T-helper 1 cell treated with Interleukin-12 subunit alpha and Interleukin-12 subunit beta and Interleukin-4 antibody, amounts not matched to agents 30 μg/mL and 1 μg/mL, for 36 hours (primary cell): Measurements from ENCODE around the gene SEMA3G.

Experiments
- H3K27ac Mint-ChIP-seq: one replicate; pipeline ENCODE4 v1.8.0; 2021; ENCODE audit warnings: mild to moderate bottlenecking, mixed read lengths
- H3K27me3 Mint-ChIP-seq: one replicate; pipeline ENCODE4 v1.8.0; 2021; ENCODE audit warnings: low read depth, mixed read lengths
- H3K36me3 Mint-ChIP-seq: one replicate; pipeline ENCODE4 v1.8.0; 2021; ENCODE audit warnings: low read depth, mixed read lengths
- H3K4me1 Mint-ChIP-seq: one replicate; pipeline ENCODE4 v1.8.0; 2021; ENCODE audit warnings: low read depth, mixed read lengths
- H3K4me3 Mint-ChIP-seq: one replicate; pipeline ENCODE4 v1.8.0; 2021; ENCODE audit warnings: mild to moderate bottlenecking, moderate library complexity, mixed read lengths
- H3K9me3 Mint-ChIP-seq: one replicate; pipeline ENCODE4 v1.8.0; 2021; ENCODE audit warnings: mixed read lengths

Gene SEMA3G

DNA sequence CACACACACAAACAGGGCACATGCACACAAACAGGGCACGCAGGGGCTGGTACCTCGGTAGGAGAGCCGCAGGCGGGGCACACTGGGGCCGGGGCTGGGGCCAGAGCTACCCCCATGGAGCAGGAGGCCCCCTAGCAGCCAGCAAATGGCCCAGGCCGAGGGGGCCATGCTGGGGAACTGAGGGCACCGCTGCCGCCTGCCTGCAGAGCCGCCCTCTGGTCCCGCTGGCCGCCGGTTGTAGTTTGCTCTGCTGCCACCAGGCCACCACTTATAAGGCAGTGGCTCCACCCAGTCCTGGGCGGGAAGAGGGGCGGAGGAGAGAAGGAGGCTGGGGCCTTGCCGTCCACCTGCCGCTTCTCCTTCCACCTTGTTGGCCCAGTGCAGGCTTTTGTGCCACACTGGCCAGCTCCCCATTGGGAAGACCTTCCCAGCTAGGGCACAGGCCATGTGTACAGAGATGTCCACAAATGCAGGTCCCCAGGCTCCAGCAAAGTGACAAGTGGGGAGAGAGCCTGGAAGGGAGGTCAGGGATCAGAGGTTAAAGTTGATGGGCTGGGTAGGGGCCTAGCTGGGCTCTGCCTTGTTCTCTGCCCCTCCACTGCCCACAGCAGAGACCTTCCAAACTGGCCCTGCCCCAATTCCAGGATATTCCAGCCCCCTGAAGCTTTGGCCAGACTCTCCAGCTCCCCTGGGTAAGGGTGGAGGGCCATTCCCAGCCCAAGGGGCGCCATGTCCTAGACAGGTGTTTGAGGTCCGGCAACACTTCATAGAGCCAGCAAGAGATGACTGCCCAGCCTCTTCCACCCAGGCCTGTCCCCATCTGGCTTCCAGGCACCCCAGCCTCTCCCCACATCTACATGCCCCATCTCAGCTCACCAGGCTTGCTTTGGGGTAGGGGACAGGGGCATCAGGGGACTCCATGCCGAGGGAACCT, at the start of gene SEMA3G:
Gene SEMA3G, minus strand, starts transcription at position 244 of the 934 bp plus-strand sequence. Its CDS starts 76 bp downstream, at position 168.
- Mint-ChIP-seq H3K36me3 (no peaks in the 10 kb centered on the region), H3K4me1 (peaks cover 6% of the 10 kb centered on the region), H3K27me3 (no peaks in the 10 kb centered on the region), H3K4me3 (no peak within 1 kb of the TSS), H3K9me3 (no peaks in the 10 kb centered on the region), H3K27ac (no peak within 1 kb of the TSS)

DNA sequence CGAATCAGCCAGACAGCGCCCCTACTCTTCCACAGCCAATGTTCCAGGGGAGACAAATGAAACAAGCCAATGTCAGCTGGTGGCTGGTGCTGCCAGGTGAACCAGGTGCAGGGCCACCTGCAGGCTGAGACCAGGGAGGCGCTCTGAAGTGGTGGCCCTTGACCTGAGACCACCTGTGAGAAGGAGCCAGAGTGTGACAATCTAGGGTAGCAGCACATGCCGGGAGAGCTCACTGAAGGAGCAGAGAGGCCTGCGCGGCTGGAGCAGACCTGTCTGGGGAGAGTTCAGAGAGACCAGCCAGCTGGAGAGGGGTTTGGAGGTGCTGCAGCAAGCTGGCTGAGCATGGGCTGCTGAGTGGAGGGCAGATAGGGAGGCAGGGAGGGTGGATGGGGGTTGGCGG, 49.5 kb upstream of the SEMA3G start:
- no peak overlapping the region for H3K4me3 Mint-ChIP-seq
- H3K27me3 Mint-ChIP-seq, result no peaks in the 10 kb centered on the region
- H3K9me3 Mint-ChIP-seq, result no peaks in the 10 kb centered on the region
- H3K36me3 Mint-ChIP-seq, result peaks cover 11% of the 10 kb centered on the region
- H3K27ac Mint-ChIP-seq, result no peak overlapping the region
- peaks cover 2% of the 10 kb centered on the region for H3K4me1 Mint-ChIP-seq

DNA sequence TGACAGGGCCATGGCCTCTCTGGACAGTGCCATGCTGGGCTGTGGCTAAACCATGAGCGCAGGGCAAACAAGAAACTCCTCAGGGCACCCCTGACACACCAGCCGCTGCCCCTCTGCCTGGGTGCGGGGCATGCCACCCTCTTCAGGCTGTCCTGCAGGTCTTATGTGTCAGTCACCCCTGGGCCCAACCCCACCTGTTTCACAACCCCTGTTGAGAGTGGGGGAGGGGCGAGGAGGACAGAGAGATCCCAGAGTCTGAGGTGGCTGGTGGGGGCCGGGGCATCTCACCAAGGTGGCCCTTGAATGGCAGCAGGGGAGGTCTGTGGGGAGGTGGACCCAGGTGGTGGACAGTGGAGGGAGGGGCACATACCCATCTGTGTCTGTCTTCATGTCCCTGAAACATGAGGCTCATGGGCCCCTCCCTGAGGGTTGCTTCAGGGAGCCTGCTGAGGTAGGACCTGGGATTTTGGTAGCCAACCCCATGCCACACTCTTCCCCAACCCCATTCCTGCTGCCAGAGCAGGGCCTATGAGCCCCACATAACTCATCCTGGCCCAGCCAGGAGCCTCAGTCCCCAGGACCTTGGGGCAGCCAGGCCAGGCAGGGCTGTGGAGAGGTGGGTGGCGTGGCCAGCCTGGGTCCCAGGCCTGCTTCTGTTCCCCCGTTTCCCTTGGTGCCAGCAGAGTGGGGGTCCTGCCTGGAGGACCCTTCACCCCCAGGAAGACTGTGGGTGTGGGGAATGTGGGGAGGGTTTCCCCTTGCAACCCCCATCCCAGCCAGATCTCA, 48.5 kb upstream of the SEMA3G start:
- Mint-ChIP-seq H3K27me3 (no peaks in the 10 kb centered on the region), H3K4me1 (peaks cover 2% of the 10 kb centered on the region), H3K4me3 (no peak overlapping the region), H3K27ac (no peak overlapping the region), H3K9me3 (no peaks in the 10 kb centered on the region), H3K36me3 (peaks cover 11% of the 10 kb centered on the region)

DNA sequence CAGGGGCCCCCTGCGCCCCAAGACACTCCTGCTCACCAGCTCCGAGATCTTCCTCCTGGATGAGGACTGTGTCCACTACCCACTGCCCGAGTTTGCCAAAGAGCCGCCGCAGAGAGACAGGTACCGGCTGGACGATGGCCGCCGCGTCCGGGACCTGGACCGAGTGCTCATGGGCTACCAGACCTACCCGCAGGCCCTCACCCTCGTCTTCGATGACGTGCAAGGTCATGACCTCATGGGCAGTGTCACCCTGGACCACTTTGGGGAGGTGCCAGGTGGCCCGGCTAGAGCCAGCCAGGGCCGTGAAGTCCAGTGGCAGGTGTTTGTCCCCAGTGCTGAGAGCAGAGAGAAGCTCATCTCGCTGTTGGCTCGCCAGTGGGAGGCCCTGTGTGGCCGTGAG, 47.2 kb upstream of the SEMA3G start:
- H3K4me3 Mint-ChIP-seq, result no peak overlapping the region
- H3K36me3 Mint-ChIP-seq, result peaks cover 15% of the 10 kb centered on the region
- no peaks in the 10 kb centered on the region for H3K9me3 Mint-ChIP-seq
- H3K4me1 Mint-ChIP-seq, result no peaks in the 10 kb centered on the region
- H3K27me3 Mint-ChIP-seq, result no peaks in the 10 kb centered on the region
- no peak overlapping the region for H3K27ac Mint-ChIP-seq

DNA sequence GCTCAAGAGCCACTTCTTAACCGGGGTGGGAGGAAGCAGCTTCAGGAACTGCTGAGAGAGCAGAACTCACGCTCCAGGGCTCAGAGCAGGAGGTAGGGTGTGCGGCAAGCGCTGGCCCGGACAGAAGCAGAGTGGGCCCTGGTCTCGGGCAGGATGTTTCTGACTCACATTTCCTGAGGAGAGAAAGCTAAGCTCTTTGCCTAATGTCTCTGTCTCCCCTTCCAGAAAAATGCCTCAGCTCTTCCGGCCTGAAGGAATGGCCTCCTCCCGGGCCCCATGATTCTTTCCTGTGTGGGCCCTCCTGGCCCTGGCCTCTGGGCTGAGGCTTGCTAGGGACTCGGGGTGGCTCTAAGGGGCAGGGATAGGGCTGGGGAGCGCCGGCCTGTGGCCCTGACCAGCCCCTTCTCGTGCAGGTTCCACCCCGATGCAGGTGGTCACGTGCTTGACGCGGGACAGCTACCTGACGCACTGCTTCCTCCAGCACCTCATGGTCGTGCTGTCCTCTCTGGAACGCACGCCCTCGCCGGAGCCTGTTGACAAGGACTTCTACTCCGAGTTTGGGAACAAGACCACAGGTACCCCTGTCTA, 46.1 kb upstream of the SEMA3G start:
- H3K27me3 Mint-ChIP-seq, result no peaks in the 10 kb centered on the region
- H3K9me3 Mint-ChIP-seq, result no peaks in the 10 kb centered on the region
- peaks cover 15% of the 10 kb centered on the region for H3K36me3 Mint-ChIP-seq
- H3K4me1 Mint-ChIP-seq, result no peaks in the 10 kb centered on the region
- H3K27ac Mint-ChIP-seq, result no peak overlapping the region
- H3K4me3 Mint-ChIP-seq, result no peak overlapping the region

DNA sequence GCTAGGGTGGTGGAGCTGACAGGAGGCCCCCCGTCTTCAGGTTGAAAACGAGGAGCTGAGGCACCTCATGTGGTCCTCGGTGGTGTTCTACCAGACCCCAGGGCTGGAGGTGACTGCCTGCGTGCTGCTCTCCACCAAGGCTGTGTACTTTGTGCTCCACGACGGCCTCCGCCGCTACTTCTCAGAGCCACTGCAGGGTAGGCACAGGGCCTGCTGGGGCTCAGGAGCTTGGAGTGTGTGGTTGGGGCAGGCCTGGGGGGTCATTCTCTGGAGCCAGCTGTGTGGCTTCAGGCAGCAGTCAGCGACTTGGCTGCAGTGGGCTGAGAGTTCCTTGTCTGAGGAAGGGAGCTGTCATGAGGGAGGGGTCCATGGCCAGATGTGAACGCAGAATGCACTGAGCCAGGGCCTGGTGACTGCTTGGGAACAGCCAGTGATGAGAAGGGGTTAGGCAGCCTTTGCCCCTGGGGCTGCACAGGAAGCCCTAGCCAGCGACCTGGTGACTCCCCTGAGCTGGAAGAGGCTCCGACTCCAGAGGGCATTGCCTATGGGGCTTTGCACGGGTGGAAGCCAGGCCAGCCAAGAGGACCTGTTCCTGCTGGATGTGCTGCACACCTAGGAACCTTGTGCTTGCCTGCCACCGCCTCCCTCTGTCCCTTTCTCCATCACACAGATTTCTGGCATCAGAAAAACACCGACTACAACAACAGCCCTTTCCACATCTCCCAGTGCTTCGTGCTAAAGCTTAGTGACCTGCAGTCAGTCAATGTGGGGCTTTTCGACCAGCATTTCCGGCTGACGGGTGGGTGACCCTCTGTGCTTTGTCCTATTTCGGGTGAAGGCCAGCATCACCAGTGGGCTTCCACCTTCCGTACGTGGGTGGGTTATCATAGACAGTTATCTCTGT, 45.4 kb upstream of the SEMA3G start:
- H3K36me3 Mint-ChIP-seq, result peaks cover 17% of the 10 kb centered on the region
- H3K4me3 Mint-ChIP-seq, result no peak overlapping the region
- H3K9me3 Mint-ChIP-seq, result no peaks in the 10 kb centered on the region
- no peaks in the 10 kb centered on the region for H3K27me3 Mint-ChIP-seq
- no peaks in the 10 kb centered on the region for H3K4me1 Mint-ChIP-seq
- no peak overlapping the region for H3K27ac Mint-ChIP-seq

DNA sequence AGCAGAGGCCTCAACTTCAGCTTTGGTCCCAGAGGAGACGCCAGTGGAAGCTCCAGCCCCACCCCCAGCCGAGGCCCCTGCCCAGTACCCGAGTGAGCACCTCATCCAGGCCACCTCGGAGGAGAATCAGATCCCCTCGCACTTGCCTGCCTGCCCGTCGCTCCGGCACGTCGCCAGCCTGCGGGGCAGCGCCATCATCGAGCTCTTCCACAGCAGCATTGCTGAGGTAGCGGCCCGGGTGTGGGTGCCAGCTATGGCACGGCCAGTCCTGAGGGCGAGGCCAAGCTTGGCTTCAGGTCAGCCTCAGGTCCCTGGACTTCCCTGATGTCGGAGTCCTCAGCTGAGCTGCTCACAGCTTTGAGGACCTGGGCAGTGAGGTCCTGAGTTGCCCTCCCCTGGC, 44.5 kb upstream of the SEMA3G start:
- Mint-ChIP-seq H3K4me3 (no peak overlapping the region), H3K9me3 (no peaks in the 10 kb centered on the region), H3K27ac (no peak overlapping the region), H3K4me1 (no peaks in the 10 kb centered on the region), H3K36me3 (peaks cover 17% of the 10 kb centered on the region), H3K27me3 (no peaks in the 10 kb centered on the region)

DNA sequence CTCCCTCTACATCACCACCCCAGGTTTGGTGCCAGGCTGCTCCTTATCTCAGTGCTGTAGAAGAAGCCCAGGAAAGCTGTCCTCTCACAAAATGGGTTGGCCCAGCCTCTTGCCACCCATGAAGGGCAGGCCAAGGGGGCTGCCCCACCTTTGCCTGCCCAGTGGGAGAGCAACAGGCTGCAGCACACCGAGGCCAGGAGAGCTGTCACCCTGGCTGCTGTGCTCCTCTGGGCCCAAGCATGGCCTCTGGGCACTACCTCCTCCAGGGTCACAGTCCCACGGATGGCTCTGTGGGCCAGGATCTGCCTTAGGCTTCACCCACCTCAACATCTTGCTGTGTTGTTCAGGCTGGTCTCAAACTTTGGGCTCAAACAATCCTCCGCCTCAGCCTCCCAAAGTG, 43.8 kb upstream of the SEMA3G start:
- Mint-ChIP-seq H3K4me1 (no peaks in the 10 kb centered on the region), H3K27me3 (no peaks in the 10 kb centered on the region), H3K27ac (no peak overlapping the region), H3K36me3 (peaks cover 17% of the 10 kb centered on the region), H3K4me3 (no peak overlapping the region), H3K9me3 (no peaks in the 10 kb centered on the region)

DNA sequence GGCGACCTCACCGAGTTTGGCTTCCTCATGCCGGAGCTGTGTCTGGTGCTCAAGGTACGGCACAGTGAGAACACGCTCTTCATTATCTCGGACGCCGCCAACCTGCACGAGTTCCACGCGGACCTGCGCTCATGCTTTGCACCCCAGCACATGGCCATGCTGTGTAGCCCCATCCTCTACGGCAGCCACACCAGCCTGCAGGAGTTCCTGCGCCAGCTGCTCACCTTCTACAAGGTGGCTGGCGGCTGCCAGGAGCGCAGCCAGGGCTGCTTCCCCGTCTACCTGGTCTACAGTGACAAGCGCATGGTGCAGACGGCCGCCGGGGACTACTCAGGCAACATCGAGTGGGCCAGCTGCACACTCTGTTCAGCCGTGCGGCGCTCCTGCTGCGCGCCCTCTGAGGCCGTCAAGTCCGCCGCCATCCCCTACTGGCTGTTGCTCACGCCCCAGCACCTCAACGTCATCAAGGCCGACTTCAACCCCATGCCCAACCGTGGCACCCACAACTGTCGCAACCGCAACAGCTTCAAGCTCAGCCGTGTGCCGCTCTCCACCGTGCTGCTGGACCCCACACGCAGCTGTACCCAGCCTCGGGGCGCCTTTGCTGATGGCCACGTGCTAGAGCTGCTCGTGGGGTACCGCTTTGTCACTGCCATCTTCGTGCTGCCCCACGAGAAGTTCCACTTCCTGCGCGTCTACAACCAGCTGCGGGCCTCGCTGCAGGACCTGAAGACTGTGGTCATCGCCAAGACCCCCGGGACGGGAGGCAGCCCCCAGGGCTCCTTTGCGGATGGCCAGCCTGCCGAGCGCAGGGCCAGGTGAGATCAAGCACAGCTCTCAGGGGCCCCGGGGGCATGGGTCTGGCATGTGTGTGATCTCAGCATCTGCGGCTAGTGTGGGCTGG, 43.1 kb upstream of the SEMA3G start:
- Mint-ChIP-seq H3K27me3 (no peaks in the 10 kb centered on the region), H3K36me3 (peaks cover 17% of the 10 kb centered on the region), H3K4me3 (no peak overlapping the region), H3K27ac (no peak overlapping the region), H3K4me1 (no peaks in the 10 kb centered on the region), H3K9me3 (no peaks in the 10 kb centered on the region)

DNA sequence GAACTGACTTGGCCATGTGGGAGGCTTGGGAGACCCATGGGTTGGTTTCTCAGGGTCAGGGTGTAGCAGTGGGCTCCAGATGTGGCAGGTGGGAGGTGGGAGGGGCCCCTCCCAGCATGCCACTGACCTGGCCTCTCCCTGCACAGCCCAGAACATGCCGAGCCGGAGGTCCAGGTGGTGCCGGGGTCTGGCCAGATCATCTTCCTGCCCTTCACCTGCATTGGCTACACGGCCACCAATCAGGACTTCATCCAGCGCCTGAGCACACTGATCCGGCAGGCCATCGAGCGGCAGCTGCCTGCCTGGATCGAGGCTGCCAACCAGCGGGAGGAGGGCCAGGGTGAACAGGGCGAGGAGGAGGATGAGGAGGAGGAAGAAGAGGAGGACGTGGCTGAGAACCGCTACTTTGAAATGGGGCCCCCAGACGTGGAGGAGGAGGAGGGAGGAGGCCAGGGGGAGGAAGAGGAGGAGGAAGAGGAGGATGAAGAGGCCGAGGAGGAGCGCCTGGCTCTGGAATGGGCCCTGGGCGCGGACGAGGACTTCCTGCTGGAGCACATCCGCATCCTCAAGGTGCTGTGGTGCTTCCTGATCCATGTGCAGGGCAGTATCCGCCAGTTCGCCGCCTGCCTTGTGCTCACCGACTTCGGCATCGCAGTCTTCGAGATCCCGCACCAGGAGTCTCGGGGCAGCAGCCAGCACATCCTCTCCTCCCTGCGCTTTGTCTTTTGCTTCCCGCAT, 42.3 kb upstream of the SEMA3G start:
- Mint-ChIP-seq H3K27ac (no peak overlapping the region), H3K27me3 (no peaks in the 10 kb centered on the region), H3K36me3 (peaks cover 17% of the 10 kb centered on the region), H3K9me3 (no peaks in the 10 kb centered on the region), H3K4me3 (no peak overlapping the region), H3K4me1 (no peaks in the 10 kb centered on the region)

DNA sequence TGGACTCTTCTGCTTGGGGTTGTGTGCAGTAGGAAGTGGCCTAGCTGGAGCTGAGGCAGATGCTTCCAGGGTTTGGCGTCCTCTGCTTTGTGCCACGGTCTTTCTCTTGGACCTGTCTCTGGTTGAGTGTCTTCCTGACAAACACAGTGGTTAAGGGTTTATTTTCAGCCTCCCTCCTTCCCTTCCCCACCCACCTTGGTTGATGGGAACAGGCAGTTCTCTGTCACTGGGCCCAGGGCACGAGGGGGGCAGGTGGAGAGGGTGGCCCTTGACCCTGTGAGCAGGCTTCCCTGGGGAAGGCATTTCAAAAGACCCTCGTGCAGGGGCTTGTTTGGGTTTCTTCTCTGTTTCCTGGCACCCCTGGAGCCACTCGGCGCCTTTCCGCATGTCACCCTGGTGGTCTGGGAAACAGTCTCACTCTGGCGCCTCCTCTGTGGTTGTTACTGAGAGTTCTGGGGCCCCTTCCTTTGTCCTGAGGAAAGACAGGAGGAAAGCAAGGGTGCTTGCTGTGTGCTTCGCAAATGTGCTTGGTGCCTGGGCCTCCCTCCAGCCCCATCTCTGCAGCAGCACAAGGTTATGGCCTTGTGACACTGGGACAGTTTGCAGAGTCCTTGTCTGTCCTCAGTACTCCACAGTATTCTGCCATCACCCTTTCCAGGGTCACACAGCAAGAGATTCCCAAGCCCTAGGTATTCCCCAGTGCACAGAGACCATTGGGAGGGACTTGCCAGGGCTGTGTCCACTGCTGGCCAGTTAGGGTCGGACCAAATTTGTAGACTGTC, 40.0 kb upstream of the SEMA3G start:
- H3K27ac Mint-ChIP-seq, result no peak overlapping the region
- peaks cover 19% of the 10 kb centered on the region for H3K36me3 Mint-ChIP-seq
- no peaks in the 10 kb centered on the region for H3K27me3 Mint-ChIP-seq

More for the DNA sequence above, 40.0 kb upstream of the SEMA3G start:
- Mint-ChIP-seq H3K9me3 (no peaks in the 10 kb centered on the region), H3K4me3 (no peak overlapping the region), H3K4me1 (no peaks in the 10 kb centered on the region)
